Tibial artery (tissue), 4 donors: ENCODE measurements around the gene RNPS1.
"Not testable (repeated sequence)": the region's sequence is repeated elsewhere in the genome, so short reads cannot be mapped to it uniquely, and the experiment has no call there.

ENCODE experiments used
- DNase-seq, 2 donors: peaks; one replicate each; pipeline ENCODE4 v3.0.0-alpha.2; 2019
- H3K27ac ChIP-seq, 2 donors: fragments of 200-600 bp; sonication (generic) in 1 of 2; 1 replicate in 1 of 2; 2 replicates in 1 of 2; pipeline ENCODE4 v1.5.1; 2018 to 2019; ENCODE audit warnings: mild to moderate bottlenecking in 1 of 2
- H3K27me3 ChIP-seq, 2 donors: fragments of 200-600 bp; sonication (generic) in 1 of 2; one replicate each; pipeline versions ENCODE4 v1.5.1 to v1.6.0; 2016 to 2019
- H3K36me3 ChIP-seq, 3 donors: fragments of 200-600 bp; sonication (generic) in 2 of 3; one replicate each; pipeline ENCODE4 v1.5.1; 2016 to 2019; ENCODE audit warnings: mild to moderate bottlenecking in 2 of 3
- H3K4me1 ChIP-seq, 4 donors: fragments of 200-600 bp; sonication (generic) in 2 of 4; 1 replicate in 3 of 4; 2 replicates in 1 of 4; pipeline ENCODE4 v1.5.1; 2016 to 2019
- H3K4me3 ChIP-seq, 2 donors: fragments of 200-600 bp; sonication (generic) in 1 of 2; 1 replicate in 1 of 2; 2 replicates in 1 of 2; pipeline ENCODE4 v1.5.1; 2018 to 2019; ENCODE audit warnings: mild to moderate bottlenecking in 2 of 2
- H3K9me3 ChIP-seq, 3 donors: fragments of 200-600 bp; sonication (generic) in 1 of 3; one replicate each; pipeline ENCODE4 v1.5.1; 2016 to 2019
- CTCF ChIP-seq, 2 experiments: fragments of 200-600 bp in 1 of 2; fragments of 450-650 bp in 1 of 2; IDR thresholded peaks; one replicate each; pipeline ENCODE4 v1.5.1; 2017 to 2019; ENCODE audit warnings: antibody characterized with exemption in 2 of 2, mild to moderate bottlenecking in 1 of 2, moderate library complexity in 1 of 2
- intact Hi-C: fragments of 100-400 bp; cut with DNase I; formaldehyde crosslinking; loops from one replicate; pipeline ENCODE4 v1.15.0; 2023; ENCODE audit warnings: low total_unique reads

The RNPS1 gene

GRCh38 chr16:2242598-2242997 lies 25.3 kb downstream of the RNPS1 start:
- Histone ChIP-seq H3K9me3 (no peaks in the 10 kb centered on the region), H3K4me3 (no peak overlapping the region), H3K27ac (no peak overlapping the region), H3K27me3 (peaks cover 0 to 6% of the 10 kb centered on the region in 2 donors), H3K4me1 (peaks cover 0 to 5% (median 2%) of the 10 kb centered on the region in 4 donors), H3K36me3 (peaks cover 43 to 78% (median 45%) of the 10 kb centered on the region in 3 donors)
- TF ChIP-seq CTCF (IDR thresholded peaks at IDR 0.05) = no peak
- DNase-seq = no peak
- intact Hi-C loops = no loop called here

GRCh38 chr16:2240331-2240730 lies 27.6 kb downstream of the RNPS1 start:
- Histone ChIP-seq H3K36me3 (peaks cover 28 to 69% (median 35%) of the 10 kb centered on the region in 3 donors), H3K27me3 (peaks cover 0 to 19% of the 10 kb centered on the region in 2 donors), H3K4me1 (peaks cover 7 to 21% (median 21%) of the 10 kb centered on the region in 4 donors)
- intact Hi-C loops, DNase-seq, H3K4me3 ChIP-seq, H3K27ac ChIP-seq, H3K9me3 ChIP-seq: not testable (repeated sequence)

GRCh38 chr16:2238838-2239675 lies 28.9 kb downstream of the RNPS1 start:
- peaks cover 0 to 19% of the 10 kb centered on the region in 2 donors for H3K27me3 ChIP-seq
- H3K4me1 ChIP-seq = peaks cover 7 to 21% (median 21%) of the 10 kb centered on the region in 4 donors
- H3K36me3 ChIP-seq = peaks cover 28 to 69% (median 35%) of the 10 kb centered on the region in 3 donors
- no peaks in the 10 kb centered on the region for H3K9me3 ChIP-seq
- H3K27ac ChIP-seq = no peak overlapping the region
- intact Hi-C loops = no loop called here
- no peak overlapping the region for H3K4me3 ChIP-seq
- no peak for TF ChIP-seq CTCF (IDR thresholded peaks at IDR 0.05)
- no peak for DNase-seq

GRCh38 chr16:2238150-2238837 lies 29.6 kb downstream of the RNPS1 start:
- Histone ChIP-seq H3K36me3 (peaks cover 34 to 69% (median 35%) of the 10 kb centered on the region in 3 donors), H3K9me3 (no peaks in the 10 kb centered on the region), H3K4me3 (no peak overlapping the region), H3K4me1 (peaks cover 7 to 21% (median 21%) of the 10 kb centered on the region in 4 donors), H3K27ac (no peak overlapping the region), H3K27me3 (peaks cover 0 to 19% of the 10 kb centered on the region in 2 donors)
- intact Hi-C loops = no loop called here
- TF ChIP-seq CTCF (IDR thresholded peaks at IDR 0.05) = no peak
- DNase-seq = no peak

GRCh38 chr16:2237493-2238149 lies 30.3 kb downstream of the RNPS1 start:
- Histone ChIP-seq H3K27me3 (peaks cover 0 to 19% of the 10 kb centered on the region in 2 donors), H3K9me3 (no peaks in the 10 kb centered on the region), H3K4me1 (peaks cover 7 to 21% (median 21%) of the 10 kb centered on the region in 4 donors), H3K36me3 (peaks cover 34 to 69% (median 35%) of the 10 kb centered on the region in 3 donors), H3K27ac (no peak overlapping the region), H3K4me3 (no peak overlapping the region)
- DNase-seq = no peak
- intact Hi-C loops = no loop called here
- TF ChIP-seq CTCF (IDR thresholded peaks at IDR 0.05) = no peak
